Measurements from ENCODE around the gene TXNDC2.

- TF ChIP-seq CTCF (IDR thresholded peaks at IDR 0.05) = no peak
- no peak for TF ChIP-seq POLR2A (IDR thresholded peaks at IDR 0.05)
- no peak for TF ChIP-seq POLR2AphosphoS5 (IDR thresholded peaks at IDR 0.05)
- no peak for TF ChIP-seq EP300 (IDR thresholded peaks at IDR 0.05; ENCODE audit: low read depth)
Measured at GRCh38 chr18:9928646-9929259, 43.0 kb downstream of the TXNDC2 start.
